T-helper 2 cell treated with Interferon-gamma antibody and Interleukin-4, amounts not matched to agents 5 μg/mL and 100 μg/mL, for 36 hours (primary cell): ENCODE results near the gene GPR137.
A peak's percentile ranks its signal among the peaks of the same experiment; 100 is the strongest.

Source experiments
- DNase-seq: peaks from one replicate; pipeline ENCODE4 v3.0.0; 2021; ENCODE audit warnings: low spot score
- H3K27ac Mint-ChIP-seq: one replicate; pipeline ENCODE4 v1.8.0; 2021; ENCODE audit warnings: mild to moderate bottlenecking, mixed read lengths
- H3K27me3 Mint-ChIP-seq: one replicate; pipeline ENCODE4 v1.8.0; 2021; ENCODE audit warnings: low read depth, mixed read lengths
- H3K36me3 Mint-ChIP-seq: one replicate; pipeline ENCODE4 v1.8.0; 2021; ENCODE audit warnings: low read depth, mixed read lengths
- H3K4me1 Mint-ChIP-seq: one replicate; pipeline ENCODE4 v1.8.0; 2021; ENCODE audit warnings: low read depth, mixed read lengths
- H3K4me3 Mint-ChIP-seq: one replicate; pipeline ENCODE4 v1.8.0; 2022; ENCODE audit warnings: mild to moderate bottlenecking, moderate library complexity, mixed read lengths
- H3K9me3 Mint-ChIP-seq: one replicate; pipeline ENCODE4 v1.8.0; 2021; ENCODE audit warnings: mixed read lengths

GPR137 gene

GRCh38 chr11:64331569-64332371, 46.1 kb downstream of the GPR137 start:
- Mint-ChIP-seq H3K27me3 (no peaks in the 10 kb centered on the region), H3K9me3 (no peaks in the 10 kb centered on the region), H3K4me3 (peak overlapping the region; percentile 11), H3K27ac (peak overlapping the region; percentile 78), H3K36me3 (peaks cover 9% of the 10 kb centered on the region), H3K4me1 (peaks cover 13% of the 10 kb centered on the region)
- DNase-seq: peak; percentile 88

GRCh38 chr11:64333556-64333955, 47.9 kb downstream of the GPR137 start:
- Mint-ChIP-seq H3K27me3 (no peaks in the 10 kb centered on the region), H3K4me1 (peaks cover 17% of the 10 kb centered on the region), H3K36me3 (peaks cover 17% of the 10 kb centered on the region), H3K27ac (no peak overlapping the region), H3K4me3 (no peak overlapping the region), H3K9me3 (no peaks in the 10 kb centered on the region)
- DNase-seq: no peak

GRCh38 chr11:64334764-64335735, 49.4 kb downstream of the GPR137 start:
- Mint-ChIP-seq H3K27ac (peak overlapping the region; percentile 61), H3K9me3 (no peaks in the 10 kb centered on the region), H3K36me3 (peaks cover 28% of the 10 kb centered on the region), H3K4me1 (peaks cover 29% of the 10 kb centered on the region), H3K4me3 (no peak overlapping the region), H3K27me3 (no peaks in the 10 kb centered on the region)
- DNase-seq: peak; percentile 63

GRCh38 chr11:64337538-64338249, 52.0 kb downstream of the GPR137 start:
- H3K36me3 Mint-ChIP-seq: peaks cover 35% of the 10 kb centered on the region
- H3K4me1 Mint-ChIP-seq: peaks cover 36% of the 10 kb centered on the region
- H3K27ac Mint-ChIP-seq: no peak overlapping the region
- H3K9me3 Mint-ChIP-seq: no peaks in the 10 kb centered on the region
- H3K27me3 Mint-ChIP-seq: no peaks in the 10 kb centered on the region
- H3K4me3 Mint-ChIP-seq: no peak overlapping the region
- no peak for DNase-seq

GRCh38 chr11:64338716-64339115, 53.1 kb downstream of the GPR137 start:
- Mint-ChIP-seq H3K9me3 (no peaks in the 10 kb centered on the region), H3K4me3 (peak overlapping the region; percentile 93), H3K27me3 (no peaks in the 10 kb centered on the region), H3K36me3 (peaks cover 34% of the 10 kb centered on the region), H3K4me1 (peaks cover 36% of the 10 kb centered on the region), H3K27ac (peak overlapping the region; percentile 92)
- DNase-seq: no peak
